HG02970 (cell line): ENCODE data around the gene RGS7BP.

Experiments
- ATAC-seq: cut with Tn5 transposase; IDR thresholded peaks from one replicate; pipeline ENCODE4 v1.9.1; 2021; ENCODE audit warnings: mild to moderate bottlenecking, moderate library complexity, moderate number of reproducible peaks; ENCODE audit not compliant: unreplicated experiment, low FRiP score

RGS7BP gene

DNA sequence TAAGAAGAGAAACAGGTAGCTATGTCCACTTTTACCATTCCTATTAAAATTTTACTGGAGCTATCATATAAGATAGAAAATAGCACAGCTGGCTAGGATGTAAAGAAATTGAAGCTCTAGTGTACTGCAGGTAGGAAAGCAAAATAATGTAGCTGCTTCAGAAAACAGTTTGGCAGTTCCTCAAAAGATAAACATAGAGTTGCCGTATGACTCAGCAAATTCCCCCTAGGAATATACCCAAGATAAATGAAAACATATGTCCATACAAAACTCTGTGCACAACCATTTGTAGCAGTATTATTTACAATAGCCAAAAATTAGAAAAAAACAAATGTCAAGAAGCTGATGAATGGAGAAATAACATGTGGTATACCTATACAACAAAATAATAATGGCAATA, 119.9 kb downstream of the RGS7BP start:
- ATAC-seq = no peak

DNA sequence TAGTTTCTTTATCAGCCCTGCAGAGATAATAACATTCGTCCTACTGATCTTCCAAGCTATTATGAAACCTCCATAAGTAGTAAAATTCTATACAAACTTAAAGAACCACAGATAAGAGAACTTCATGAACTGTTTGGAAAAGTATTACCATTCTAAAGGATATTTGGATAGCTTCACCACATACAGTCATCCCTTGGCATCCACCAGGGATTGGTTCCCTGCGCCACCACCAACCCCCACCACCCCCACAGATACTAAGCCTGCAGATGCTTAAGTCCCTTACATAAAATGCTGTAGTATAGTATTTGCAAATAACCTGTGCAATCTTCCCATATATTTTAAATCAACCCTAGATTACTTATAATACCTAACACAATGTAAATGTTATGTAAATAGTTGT, 123.1 kb downstream of the RGS7BP start:
- ATAC-seq = no peak

GRCh38 chr5:64629841-64630240, 124.0 kb downstream of the RGS7BP start:
- no peak for ATAC-seq

DNA sequence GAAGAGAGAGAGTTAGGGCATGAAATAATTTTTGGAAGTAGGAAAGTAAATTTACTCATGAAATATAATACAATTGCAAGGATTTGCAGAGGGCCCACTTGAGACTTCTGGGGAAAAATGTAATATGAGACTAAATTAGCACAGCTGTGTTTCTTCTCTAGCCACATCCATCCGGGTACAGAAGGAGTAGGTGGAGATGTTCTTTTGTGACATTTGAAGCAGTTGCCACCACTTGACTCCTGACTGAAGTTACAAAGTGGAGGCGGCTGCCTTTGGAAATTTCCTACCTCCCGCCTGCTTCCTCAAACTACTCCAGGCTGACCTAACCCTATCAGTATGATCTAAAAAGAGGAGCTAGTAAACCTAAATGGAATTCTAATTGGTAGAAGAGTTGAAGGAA, 126.4 kb downstream of the RGS7BP start:
- no peak for ATAC-seq

DNA sequence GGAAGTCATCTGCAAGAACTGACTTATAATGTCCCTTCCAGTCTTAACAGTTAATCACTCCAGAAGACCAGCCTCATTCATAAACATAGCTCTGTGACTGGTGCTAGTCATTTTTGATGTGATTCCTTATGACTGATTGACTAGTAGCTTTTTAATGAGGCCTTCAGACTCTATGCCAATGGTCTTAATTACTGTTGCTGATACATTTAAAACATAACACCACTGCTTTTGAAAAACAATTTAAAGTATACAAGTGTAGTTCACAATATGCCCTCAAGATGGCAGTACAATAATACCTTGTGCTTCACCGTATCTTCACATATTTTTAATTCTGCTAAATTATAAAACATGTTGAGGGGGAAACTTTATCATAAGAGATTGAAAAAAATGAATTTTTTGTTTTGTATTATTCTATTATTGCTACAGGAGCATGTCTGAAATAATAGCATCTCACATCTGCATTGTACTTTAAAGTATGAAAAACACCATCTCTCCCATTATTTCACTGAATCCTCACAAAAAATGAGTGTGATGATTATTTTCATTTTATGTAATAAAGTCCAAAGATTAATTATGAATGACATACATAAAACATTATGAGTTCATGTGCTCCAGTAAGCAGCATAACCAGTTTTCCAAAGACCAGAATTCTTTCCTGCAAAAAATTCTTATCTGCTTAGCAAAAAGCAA, 129.3 kb downstream of the RGS7BP start:
- no peak for ATAC-seq

- ATAC-seq = no peak
These were observed 131.3 kb downstream of the RGS7BP start for GRCh38 chr5:64637144-64637543.

DNA sequence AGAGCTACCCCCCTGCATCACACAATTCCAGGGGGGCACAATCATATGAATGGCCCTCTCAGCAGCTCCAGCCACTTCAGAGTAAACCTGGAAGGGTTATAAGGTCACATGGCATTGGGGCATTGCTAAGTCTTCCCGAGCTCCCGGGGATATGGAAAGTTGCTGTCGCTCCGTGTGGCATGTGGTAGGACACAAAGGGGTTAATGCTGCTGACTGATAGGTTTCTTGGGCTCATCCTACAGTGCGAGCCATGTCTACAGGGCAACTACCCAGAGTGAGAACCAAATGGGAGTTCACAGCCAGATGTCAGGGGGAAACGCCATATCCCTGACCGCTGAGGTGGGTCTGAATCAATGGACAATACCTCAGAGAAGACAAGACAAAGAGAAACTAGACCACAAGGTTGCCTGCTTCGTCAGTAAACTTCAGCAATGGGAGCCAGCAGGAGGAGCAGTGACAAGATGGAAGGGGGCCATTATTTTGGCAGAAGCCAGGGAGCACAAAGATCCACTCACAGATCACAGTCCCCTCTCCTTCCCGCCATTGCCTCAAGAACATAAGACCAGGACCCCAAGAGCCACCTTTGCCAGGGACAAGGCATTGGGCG, 132.1 kb downstream of the RGS7BP start:
- no peak for ATAC-seq

- no peak for ATAC-seq
These were observed 139.0 kb downstream of the RGS7BP start for GRCh38 chr5:64644831-64645230.

GRCh38 chr5:64646169-64646568, 140.4 kb downstream of the RGS7BP start:
- no peak for ATAC-seq

DNA sequence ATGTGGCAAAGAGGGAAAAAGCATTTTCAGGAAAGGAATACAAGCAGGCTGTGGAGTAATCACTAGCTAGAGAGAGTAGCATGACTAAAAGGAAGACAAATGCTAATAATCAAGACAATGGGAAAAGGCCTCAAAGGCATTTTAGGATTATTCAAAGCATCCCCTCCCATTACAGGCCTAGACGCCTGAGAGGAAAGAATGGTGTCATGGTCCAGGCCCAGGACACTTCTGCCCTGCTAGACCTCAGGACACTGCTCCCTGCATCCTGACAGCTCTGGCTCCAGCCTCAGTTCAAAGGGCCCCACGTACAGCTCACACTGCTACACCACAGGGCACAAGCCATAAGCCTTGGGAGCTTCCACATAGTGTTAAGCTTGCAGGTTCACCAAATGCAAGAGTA, 143.7 kb downstream of the RGS7BP start:
- ATAC-seq = no peak

- no peak for ATAC-seq
These were observed 148.1 kb downstream of the RGS7BP start for GRCh38 chr5:64653766-64654560.

DNA sequence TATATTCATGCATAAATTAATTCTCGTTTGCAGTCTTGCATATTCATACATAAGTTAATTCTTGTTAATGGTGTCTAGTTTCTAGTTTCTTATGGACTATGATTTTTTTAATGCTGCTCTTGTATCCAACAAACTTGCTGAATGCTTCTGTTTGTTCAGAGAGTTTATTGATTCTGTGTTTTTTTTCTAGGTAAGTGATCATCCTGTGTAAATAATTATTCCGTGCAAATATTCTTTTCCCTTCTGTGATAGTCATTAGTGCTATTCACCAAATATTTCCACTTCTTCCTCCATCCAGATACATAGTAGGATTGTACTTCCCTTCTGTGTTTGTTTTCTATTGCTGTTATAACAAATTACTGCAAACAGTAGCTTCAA, 148.7 kb downstream of the RGS7BP start:
- ATAC-seq = no peak

- ATAC-seq = no peak
These were observed 149.8 kb downstream of the RGS7BP start for GRCh38 chr5:64655596-64655995.

- no peak for ATAC-seq
These were observed 153.5 kb downstream of the RGS7BP start for GRCh38 chr5:64659289-64659688.
